ENCODE results near the gene ELAVL3.

Gene ELAVL3

DNA sequence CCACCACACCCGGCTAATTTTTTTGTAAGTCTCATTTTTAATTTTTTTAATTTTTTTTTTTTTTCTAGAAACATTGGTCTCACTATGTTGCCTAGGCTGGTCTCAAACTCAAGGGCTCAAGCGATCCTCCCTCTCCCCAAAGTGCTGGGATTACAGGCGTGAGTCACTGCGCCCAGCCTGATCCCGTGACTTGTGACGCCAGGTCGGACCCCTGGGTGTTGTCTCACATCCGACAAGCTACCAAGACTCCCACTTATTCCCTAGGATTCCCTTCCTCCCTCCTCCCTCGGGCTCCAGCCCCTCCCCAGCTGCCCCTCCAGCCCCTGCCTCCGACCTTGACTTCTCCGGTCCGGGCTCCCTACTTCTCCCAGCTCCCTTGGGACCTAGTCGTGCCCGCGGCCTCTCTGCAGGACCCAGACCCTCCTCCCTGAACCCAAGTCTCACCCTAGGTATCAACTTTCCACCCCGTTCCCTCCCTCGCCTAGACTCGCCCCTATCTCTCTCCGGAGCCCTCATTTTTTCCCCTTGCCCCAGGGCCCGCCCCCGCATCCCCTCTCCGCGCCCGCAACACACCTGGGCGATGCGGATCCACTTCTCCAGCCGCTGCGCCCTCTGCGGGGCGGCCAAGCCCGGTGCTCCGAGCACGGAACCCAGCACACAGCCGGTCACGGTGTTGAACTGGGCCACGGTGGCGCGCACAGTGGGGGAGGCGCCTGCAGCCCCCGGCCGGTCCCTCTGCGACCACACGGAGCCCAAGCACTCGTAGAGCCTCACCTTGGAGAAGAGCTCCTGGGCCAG, 74.8 kb downstream of the ELAVL3 start:
- DNase-seq: peak; percentile 20

DNA sequence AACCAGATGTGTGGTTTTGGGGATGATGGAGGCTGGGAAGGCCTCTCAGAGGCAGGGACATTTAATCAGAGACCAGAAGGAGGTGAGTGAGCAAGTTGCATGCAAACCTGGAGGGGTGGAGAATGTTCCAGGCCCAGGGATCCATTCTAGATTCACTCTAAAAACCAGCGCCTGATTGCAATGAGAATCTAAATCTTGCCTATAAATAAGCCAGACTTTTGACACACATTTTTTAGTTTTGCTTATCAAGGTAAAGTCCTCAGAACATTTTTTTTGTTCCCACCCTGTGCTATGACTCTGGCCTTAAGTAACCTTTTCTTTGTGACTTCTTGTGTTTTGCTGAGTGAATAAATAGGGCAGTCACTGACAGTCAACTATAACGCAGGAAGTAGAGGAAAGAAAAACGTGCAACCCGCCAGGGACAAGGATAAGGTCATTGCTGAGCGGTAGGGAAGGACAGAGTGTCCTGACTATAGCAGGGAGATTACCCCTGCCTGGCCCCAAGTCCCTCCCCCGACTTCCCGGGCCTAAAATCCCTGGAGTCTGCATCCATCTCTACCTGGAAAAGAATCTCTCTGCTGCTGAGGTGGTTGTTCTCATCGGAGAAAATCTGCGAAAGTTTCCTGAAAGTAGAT, 76.1 kb downstream of the ELAVL3 start:
- DNase-seq: no peak

DNA sequence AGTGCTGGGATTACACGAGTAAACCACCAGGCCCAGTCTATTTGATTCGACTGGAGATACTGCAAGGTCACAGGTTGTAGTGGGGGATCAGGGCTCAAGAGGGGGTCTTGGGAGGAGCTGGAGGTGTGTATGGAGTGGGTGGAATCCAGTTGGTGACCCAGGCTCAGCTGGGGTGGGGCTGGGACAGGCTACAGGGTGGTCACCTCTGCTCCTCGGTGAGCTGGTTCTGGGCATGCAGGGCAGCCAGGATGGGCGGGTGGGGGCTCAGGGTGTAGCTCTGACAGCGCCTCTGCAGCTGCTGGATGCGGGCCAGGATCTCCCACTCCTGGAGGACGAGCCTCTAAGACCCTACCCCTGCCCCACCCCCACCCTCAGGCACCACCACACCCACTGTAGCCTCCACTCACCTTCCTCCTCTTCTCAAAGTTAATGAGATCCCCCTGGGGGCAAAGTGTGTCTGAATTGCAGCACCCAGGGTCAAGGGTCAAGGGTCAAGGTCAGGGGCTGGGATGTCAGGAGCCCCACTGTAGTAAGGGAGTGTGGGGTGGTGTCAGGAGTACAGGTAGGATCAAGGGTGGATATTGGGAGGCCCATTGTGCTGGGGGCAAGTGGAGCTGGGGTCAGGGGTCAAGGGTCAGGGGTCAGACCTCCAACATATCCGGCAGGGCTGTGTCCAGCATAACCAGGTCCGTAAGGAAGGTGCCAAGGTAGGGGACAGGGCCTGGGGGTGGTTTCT, 78.9 kb downstream of the ELAVL3 start:
- no peak for DNase-seq
